Neural cell (in vitro differentiated cells): ENCODE data around the gene MIPOL1.

Experiments used
- EZH2 ChIP-seq: fragments of 200-600, 300-800 bp; shearing (Covaris generic), sonication (generic); IDR thresholded peaks from 2 replicates; pipeline ENCODE4 v1.6.1; 2014; ENCODE audit warnings: antibody characterized with exemption, low read length, borderline replicate concordance, mild to moderate bottlenecking; ENCODE audit not compliant: insufficient read depth, poor library complexity, severe bottlenecking
- MXI1 ChIP-seq: fragments of 450-650 bp; conservative IDR thresholded peaks from 2 replicates; pipeline ENCODE4 v1.6.1; 2014; ENCODE audit warnings: antibody characterized with exemption, mild to moderate bottlenecking; ENCODE audit not compliant: poor library complexity, severe bottlenecking
- RAD21 ChIP-seq: fragments of 450-650 bp; conservative IDR thresholded peaks from 2 replicates; pipeline ENCODE4 v1.6.1; 2014; ENCODE audit warnings: antibody characterized with exemption, mild to moderate bottlenecking, moderate library complexity

DNA sequence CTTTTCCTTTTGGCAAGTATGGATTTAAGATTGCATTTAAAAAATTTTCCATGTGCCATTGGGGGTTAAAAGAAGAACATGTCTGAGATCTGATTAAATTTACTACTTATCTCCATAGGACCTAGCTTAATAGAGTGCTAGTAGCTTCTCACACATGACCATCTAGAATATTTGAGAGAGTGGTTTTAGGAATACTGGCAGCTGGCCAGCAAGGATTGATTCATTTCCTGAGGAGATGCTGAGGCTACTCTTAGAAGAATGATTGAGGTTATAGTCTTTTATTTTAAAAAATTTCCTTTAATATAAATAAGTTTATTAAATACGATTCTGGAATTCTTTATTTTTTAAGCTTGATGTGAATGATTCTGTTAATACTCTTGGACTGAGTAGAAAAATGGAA is 56.2 kb downstream of the MIPOL1 start:
- TF ChIP-seq EZH2 (no peak), MXI1 (no peak), RAD21 (no peak)
